Hindlimb muscle (tissue), 1 donor: ENCODE results near the gene TIA1. TPM values are rescaled to one million over a fixed set of nuclear protein-coding genes. Genes with fewer than 3 reads are reported as not detected.

Experiments
- polyA plus RNA-seq: library from polyadenylated mRNA; unstranded; fragments of 120-200 nt; gene quantifications from one replicate; pipeline ENCODE4 v1.2.1, GENCODE V29; 2013; ENCODE audit not compliant: insufficient read length

Gene TIA1
- polyA plus RNA-seq, 1 donor: 181 TPM

Other genes with a start within 250 kb of the TIA1 start
- gene PCBP1, start 161.2 kb downstream of the TIA1 start, polyA plus RNA-seq: 290 TPM
- gene C2orf42, start 57.6 kb downstream of the TIA1 start, polyA plus RNA-seq: 7.5 TPM
- 32.0 TPM for gene PCYOX1, start 9.5 kb upstream of the TIA1 start, polyA plus RNA-seq
- 51.9 TPM for gene SNRPG, start 45.1 kb upstream of the TIA1 start, polyA plus RNA-seq
- gene FAM136A, start 53.4 kb upstream of the TIA1 start, polyA plus RNA-seq: 36.9 TPM